Mesenchymal stem cell (in vitro differentiated cells and primary cell): ENCODE results near the gene PIM1.

Experiments used
- DNase-seq: peaks from one replicate; pipeline ENCODE4 v3.0.0-alpha.2; 2013
- H2AFZ ChIP-seq: one replicate; pipeline ENCODE4 v1.6.1; 2013; ENCODE audit warnings: low read depth, mild to moderate bottlenecking, control low read depth, inconsistent platforms, low read length, moderate library complexity
- H2AK5ac ChIP-seq: 2 replicates; pipeline ENCODE4 v1.6.1; 2013; ENCODE audit warnings: low read length, moderate library complexity, mild to moderate bottlenecking, inconsistent platforms; ENCODE audit not compliant: severe bottlenecking
- H2BK120ac ChIP-seq: one replicate; pipeline ENCODE4 v1.6.1; 2013; ENCODE audit warnings: low read depth, mild to moderate bottlenecking, inconsistent platforms, low read length, moderate library complexity
- H2BK12ac ChIP-seq, 2 experiments: one replicate each; pipeline ENCODE4 v1.6.1; 2013; ENCODE audit warnings: inconsistent platforms in 2 of 2, low read length in 2 of 2, mild to moderate bottlenecking in 2 of 2, moderate library complexity in 2 of 2, control low read depth in 1 of 2
- H2BK15ac ChIP-seq: one replicate; pipeline ENCODE4 v1.6.1; 2013; ENCODE audit warnings: mild to moderate bottlenecking, low read depth, inconsistent platforms; ENCODE audit not compliant: poor library complexity, severe bottlenecking
- H2BK5ac ChIP-seq: 2 replicates; pipeline ENCODE4 v1.6.1; 2013; ENCODE audit warnings: low read depth, mild to moderate bottlenecking, low read length, control low read depth, inconsistent platforms; ENCODE audit not compliant: poor library complexity, severe bottlenecking
- H3K14ac ChIP-seq, 2 experiments: one replicate each; pipeline ENCODE4 v1.6.1; 2013; ENCODE audit warnings: inconsistent platforms in 2 of 2, low read length in 2 of 2, control low read depth in 1 of 2, mild to moderate bottlenecking in 1 of 2, moderate library complexity in 1 of 2
- H3K18ac ChIP-seq, 2 experiments: one replicate each; pipeline ENCODE4 v1.6.1; 2013; ENCODE audit warnings: inconsistent platforms in 2 of 2, low read length in 2 of 2, control low read depth in 1 of 2, low read depth in 1 of 2, mild to moderate bottlenecking in 1 of 2
- H3K23ac ChIP-seq, 2 experiments: one replicate each; pipeline ENCODE4 v1.6.1; 2013; ENCODE audit warnings: inconsistent platforms in 2 of 2, low read length in 2 of 2, mild to moderate bottlenecking in 2 of 2, moderate library complexity in 2 of 2, control low read depth in 1 of 2
- H3K27ac ChIP-seq: 2 replicates; pipeline ENCODE4 v1.5.1; 2013; ENCODE audit warnings: mild to moderate bottlenecking, moderate library complexity, low read length, control low read depth, inconsistent platforms; ENCODE audit not compliant: poor library complexity, severe bottlenecking
- H3K27me3 ChIP-seq, 2 experiments: 2 replicates each; pipeline versions ENCODE4 v1.6.1 to v1.7.0; 2013; ENCODE audit warnings: low read length in 2 of 2, mild to moderate bottlenecking in 2 of 2, moderate library complexity in 2 of 2, control low read depth in 1 of 2, inconsistent platforms in 1 of 2; ENCODE audit not compliant: control insufficient read depth in 1 of 2, insufficient read depth in 1 of 2
- H3K36me3 ChIP-seq, 2 experiments: 2 replicates each; pipeline versions ENCODE4 v1.6.1 to v1.7.0; 2013; ENCODE audit warnings: low read length in 2 of 2, control low read depth in 1 of 2, inconsistent platforms in 1 of 2, low read depth in 1 of 2, mild to moderate bottlenecking in 1 of 2; ENCODE audit not compliant: insufficient read depth in 2 of 2, control insufficient read depth in 1 of 2
- H3K4ac ChIP-seq, 2 experiments: one replicate each; pipeline ENCODE4 v1.6.1; 2013; ENCODE audit warnings: inconsistent platforms in 2 of 2, low read length in 2 of 2, mild to moderate bottlenecking in 2 of 2, moderate library complexity in 2 of 2, control low read depth in 1 of 2, low read depth in 1 of 2
- H3K4me1 ChIP-seq: 2 replicates; pipeline ENCODE4 v1.6.1; 2013; ENCODE audit warnings: low read depth, low read length, control low read depth; ENCODE audit not compliant: control insufficient read depth, insufficient read depth
- H3K4me2 ChIP-seq: 2 replicates; pipeline ENCODE4 v1.6.1; 2013; ENCODE audit warnings: low read length, mild to moderate bottlenecking, inconsistent platforms; ENCODE audit not compliant: poor library complexity, severe bottlenecking
- H3K4me3 ChIP-seq, 2 experiments: 2 replicates each; pipeline versions ENCODE4 v1.5.1 to v1.7.0; 2013; ENCODE audit warnings: low read length in 2 of 2, mild to moderate bottlenecking in 2 of 2, control low read depth in 1 of 2, low read depth in 1 of 2; ENCODE audit not compliant: insufficient read depth in 1 of 2
- H3K79me1 ChIP-seq: replicated peaks from 2 replicates; pipeline ENCODE4 v1.6.1; 2013; ENCODE audit warnings: mild to moderate bottlenecking, control low read depth, low read length, inconsistent platforms; ENCODE audit not compliant: poor library complexity, severe bottlenecking
- H3K9ac ChIP-seq: 2 replicates; pipeline ENCODE4 v1.7.0; 2013; ENCODE audit warnings: mild to moderate bottlenecking, low read length, moderate library complexity
- H3K9me3 ChIP-seq: 2 replicates; pipeline ENCODE4 v1.7.0; 2013; ENCODE audit warnings: mild to moderate bottlenecking, low read length; ENCODE audit not compliant: control insufficient read depth
- H4K8ac ChIP-seq: one replicate; pipeline ENCODE4 v1.6.1; 2013; ENCODE audit warnings: inconsistent platforms, mild to moderate bottlenecking, low read length, moderate library complexity
- H4K91ac ChIP-seq: one replicate; pipeline ENCODE4 v1.6.1; 2013; ENCODE audit warnings: mild to moderate bottlenecking, low read length, inconsistent platforms
- WGBS: methylation state at CpG from one replicate; pipeline ENCODE4 v1.1.7; 2013; ENCODE audit warnings: mixed read lengths; 5-methylcytosine and 5-hydroxymethylcytosine counted together

The PIM1 gene

DNA sequence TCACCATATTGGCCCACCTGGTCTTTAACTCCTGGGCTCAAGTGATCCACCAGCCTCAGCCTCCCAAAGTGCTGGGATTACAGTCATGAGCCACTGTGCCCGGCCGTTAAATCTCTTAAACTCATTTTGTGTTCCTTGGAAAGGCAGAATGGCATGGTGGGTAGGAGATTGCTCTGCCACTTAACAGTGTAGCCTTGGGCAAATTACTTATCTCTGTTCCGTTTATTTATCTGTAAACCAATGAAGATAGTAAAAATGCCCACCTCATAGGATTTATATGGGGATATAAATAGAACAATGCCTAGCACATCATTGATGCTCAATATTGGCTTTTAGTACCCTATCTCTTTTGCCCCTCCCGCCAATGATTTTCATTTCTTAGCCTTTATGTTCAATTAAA lies 7.2 kb upstream of the PIM1 start:
- Histone ChIP-seq H2AK5ac (no peak overlapping the region), H3K14ac (no peak overlapping the region), H3K36me3 (no peaks in the 10 kb centered on the region), H3K18ac (no peak overlapping the region), H2BK5ac (no peak overlapping the region), H3K79me1 (no peaks in the 10 kb centered on the region), H2BK12ac (no peak overlapping the region), H3K4me2 (no peak overlapping the region), H4K91ac (no peak overlapping the region), H3K27ac (no peak overlapping the region), H3K27me3 (no peaks in the 10 kb centered on the region), H3K9ac (no peak overlapping the region), H4K8ac (no peak overlapping the region), H2BK15ac (no peak overlapping the region), H3K4me1 (peaks cover 3% of the 10 kb centered on the region), H3K9me3 (no peaks in the 10 kb centered on the region), H2BK120ac (no peak overlapping the region), H2AFZ (no peak overlapping the region), H3K23ac (no peak overlapping the region), H3K4me3 (no peak overlapping the region), H3K4ac (no peak overlapping the region)
- no peak for DNase-seq
- WGBS = 100% methylated on average over 2 of the region's 4 CpGs

DNA sequence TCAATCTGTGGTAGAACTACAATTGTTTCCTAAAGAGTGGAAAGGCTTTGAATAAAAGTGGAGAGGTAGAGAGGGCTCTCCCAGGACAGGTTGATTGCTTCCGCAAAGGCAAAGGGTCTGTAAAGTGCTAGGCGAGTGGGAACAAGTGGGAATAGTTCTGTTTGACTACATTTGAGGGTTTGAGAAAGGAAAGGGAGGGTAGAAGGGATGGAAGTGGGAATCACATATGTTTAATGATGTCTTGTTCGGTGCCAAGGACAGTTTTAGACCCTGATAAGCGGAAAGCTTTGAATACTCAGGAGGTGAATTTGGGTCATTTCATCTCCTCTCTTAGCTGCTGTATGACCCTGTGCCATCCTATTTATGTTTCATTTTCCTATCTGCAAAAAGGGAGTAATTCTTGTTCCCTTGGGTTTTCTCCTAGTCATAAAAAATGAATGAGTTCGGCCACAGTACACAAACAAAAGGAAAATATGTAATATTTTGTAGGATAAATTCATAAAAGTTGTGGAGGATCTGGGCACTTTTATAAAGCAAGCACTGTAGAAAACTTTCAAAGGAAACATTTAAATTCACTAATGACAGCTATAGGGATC lies 1.7 kb upstream of the PIM1 start:
- H3K4ac ChIP-seq = no peak overlapping the region
- no peaks in the 10 kb centered on the region for H3K9me3 ChIP-seq
- no peak overlapping the region for H2AFZ ChIP-seq
- H3K23ac ChIP-seq = peak overlapping the region in 1 of 2 experiments; percentile 60
- no peak overlapping the region for H2BK15ac ChIP-seq
- H2BK120ac ChIP-seq = no peak overlapping the region
- H3K79me1 ChIP-seq = peaks cover 8% of the 10 kb centered on the region
- no peak overlapping the region for H4K8ac ChIP-seq
- no peak overlapping the region for H2BK5ac ChIP-seq
- H3K4me1 ChIP-seq = peaks cover 9% of the 10 kb centered on the region
- peak overlapping the region in 1 of 2 experiments; percentile 8 for H3K18ac ChIP-seq
- peak overlapping the region; percentile 93 for H3K9ac ChIP-seq
- H3K27ac ChIP-seq = no peak overlapping the region
- H3K36me3 ChIP-seq = peaks cover 10 to 16% of the 10 kb centered on the region in 2 experiments
- no peak overlapping the region for H3K4me2 ChIP-seq
- no peak overlapping the region for H3K14ac ChIP-seq
- no peaks in the 10 kb centered on the region for H3K27me3 ChIP-seq
- peak overlapping the region; percentile 86 for H2AK5ac ChIP-seq
- peak overlapping the region in 1 of 2 experiments; percentile 78 for H3K4me3 ChIP-seq
- H2BK12ac ChIP-seq = no peak overlapping the region
- WGBS = 70% methylated on average over 4 of the region's 5 CpGs
- no peak overlapping the region for H4K91ac ChIP-seq
- no peak for DNase-seq

DNA sequence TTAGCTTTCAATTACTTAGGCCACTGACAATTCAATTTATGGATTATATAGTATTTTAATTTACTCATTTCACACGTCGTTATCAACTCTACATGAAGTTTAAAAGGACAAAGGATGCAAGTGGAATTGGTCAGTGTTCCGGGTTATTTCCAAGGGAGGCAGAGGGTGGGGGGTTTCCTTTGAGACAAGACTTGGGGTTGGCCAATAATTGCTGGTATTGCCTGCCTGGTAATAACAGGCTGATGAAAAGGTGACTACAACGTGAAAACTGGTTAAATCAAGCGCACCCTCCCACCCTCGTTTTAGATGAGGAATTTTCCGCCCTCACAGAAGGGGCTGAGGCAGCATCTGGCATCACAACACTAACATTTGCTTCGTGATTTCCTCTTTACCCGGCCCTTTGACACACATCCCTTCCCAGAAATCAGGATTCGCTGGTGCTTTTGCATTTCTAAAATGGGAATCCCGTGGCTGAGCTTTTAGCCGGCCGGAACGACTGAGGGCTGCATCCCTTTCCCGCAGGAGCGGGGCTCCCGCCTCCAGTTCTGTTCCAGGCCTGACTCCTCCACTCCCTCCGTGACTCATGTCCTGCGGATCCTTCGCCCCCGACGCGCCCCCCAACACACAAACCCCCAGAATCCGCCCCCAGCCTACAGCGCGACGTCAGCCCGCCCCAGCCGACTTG lies 999 bp upstream of the PIM1 start:
- no peak overlapping the region for H2AK5ac ChIP-seq
- H3K4me2 ChIP-seq = peak overlapping the region; percentile 87
- H3K79me1 ChIP-seq = peaks cover 15% of the 10 kb centered on the region
- peak overlapping the region; percentile 6 to 94 for H2BK12ac ChIP-seq
- peak overlapping the region; percentile 95 for H2BK120ac ChIP-seq
- peak overlapping the region; percentile 82 for H4K91ac ChIP-seq
- peaks cover 17 to 21% of the 10 kb centered on the region in 2 experiments for H3K36me3 ChIP-seq
- 2% methylated on average over 27 of the region's 29 CpGs for WGBS
- peak overlapping the region; percentile 88 for H4K8ac ChIP-seq
- peak overlapping the region; percentile 72 for H2AFZ ChIP-seq
- H3K9me3 ChIP-seq = no peaks in the 10 kb centered on the region
- H2BK15ac ChIP-seq = peak overlapping the region; percentile 92
- peak overlapping the region; percentile 91 for H3K27ac ChIP-seq
- no peak overlapping the region for H3K14ac ChIP-seq
- H3K4me1 ChIP-seq = peaks cover 9% of the 10 kb centered on the region
- no peak overlapping the region for H3K23ac ChIP-seq
- peak overlapping the region; percentile 93 for H3K9ac ChIP-seq
- peak overlapping the region; percentile 81 for H2BK5ac ChIP-seq
- peak overlapping the region; percentile 89 to 90 for H3K18ac ChIP-seq
- H3K27me3 ChIP-seq = no peaks in the 10 kb centered on the region
- peak overlapping the region; percentile 58 to 78 for H3K4me3 ChIP-seq
- peak; percentile 77 for DNase-seq
- H3K4ac ChIP-seq = peak overlapping the region; percentile 57 to 70
